Islet precursor cell (in vitro differentiated cells): Measurements from ENCODE around the gene ABCC6.

Experiments used
- DNase-seq: peaks from one replicate; pipeline ENCODE4 v3.0.0-alpha.2; 2018

The ABCC6 gene

GRCh38 chr16:16139061-16139460 is 84.2 kb downstream of the ABCC6 start:
- no peak for DNase-seq

DNA sequence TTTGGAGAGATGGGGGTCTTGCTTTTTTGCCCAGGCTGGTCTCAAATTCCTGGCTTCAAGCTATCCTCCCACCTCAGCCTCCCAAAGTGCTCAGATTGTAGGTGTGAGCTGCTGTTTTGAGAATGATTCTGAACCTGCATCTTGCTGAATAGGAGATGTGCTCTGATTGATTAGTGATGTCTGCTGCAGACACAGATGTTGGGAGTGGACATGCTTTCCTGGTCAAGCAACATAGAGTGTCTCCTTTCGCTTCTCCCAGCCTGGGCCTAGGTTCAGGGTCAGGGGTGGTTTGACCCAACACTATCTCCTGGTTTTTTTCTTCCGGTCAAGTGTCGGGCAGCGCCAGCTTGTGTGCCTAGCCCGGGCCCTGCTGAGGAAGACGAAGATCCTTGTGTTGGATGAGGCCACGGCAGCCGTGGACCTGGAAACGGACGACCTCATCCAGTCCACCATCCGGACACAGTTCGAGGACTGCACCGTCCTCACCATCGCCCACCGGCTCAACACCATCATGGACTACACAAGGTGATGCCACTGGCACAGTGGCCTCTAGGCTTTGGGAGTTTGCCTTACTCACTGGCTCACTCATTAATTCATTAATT is 85.2 kb downstream of the ABCC6 start:
- DNase-seq, result no peak

- no peak for DNase-seq
Observed at GRCh38 chr16:16137110-16137509, 86.2 kb downstream of the ABCC6 start.

DNA sequence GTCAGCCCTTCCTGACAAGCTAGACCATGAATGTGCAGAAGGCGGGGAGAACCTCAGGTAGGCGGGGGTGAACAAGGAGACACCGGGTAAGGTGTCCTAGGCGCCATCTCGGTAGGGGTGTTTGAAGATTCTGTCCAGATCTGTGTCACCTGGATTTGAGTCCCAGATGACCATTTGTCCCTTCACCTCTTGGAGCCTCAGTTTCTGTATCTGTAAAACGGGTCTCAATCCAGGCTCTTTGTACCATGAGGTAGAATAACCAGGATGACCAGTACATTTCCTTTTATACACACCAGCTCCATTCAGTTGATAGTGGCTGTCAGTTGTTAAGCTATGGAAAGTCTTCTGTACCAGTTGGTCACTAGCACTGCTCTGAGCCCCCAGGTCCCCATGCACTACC is 86.7 kb downstream of the ABCC6 start:
- DNase-seq, result no peak

DNA sequence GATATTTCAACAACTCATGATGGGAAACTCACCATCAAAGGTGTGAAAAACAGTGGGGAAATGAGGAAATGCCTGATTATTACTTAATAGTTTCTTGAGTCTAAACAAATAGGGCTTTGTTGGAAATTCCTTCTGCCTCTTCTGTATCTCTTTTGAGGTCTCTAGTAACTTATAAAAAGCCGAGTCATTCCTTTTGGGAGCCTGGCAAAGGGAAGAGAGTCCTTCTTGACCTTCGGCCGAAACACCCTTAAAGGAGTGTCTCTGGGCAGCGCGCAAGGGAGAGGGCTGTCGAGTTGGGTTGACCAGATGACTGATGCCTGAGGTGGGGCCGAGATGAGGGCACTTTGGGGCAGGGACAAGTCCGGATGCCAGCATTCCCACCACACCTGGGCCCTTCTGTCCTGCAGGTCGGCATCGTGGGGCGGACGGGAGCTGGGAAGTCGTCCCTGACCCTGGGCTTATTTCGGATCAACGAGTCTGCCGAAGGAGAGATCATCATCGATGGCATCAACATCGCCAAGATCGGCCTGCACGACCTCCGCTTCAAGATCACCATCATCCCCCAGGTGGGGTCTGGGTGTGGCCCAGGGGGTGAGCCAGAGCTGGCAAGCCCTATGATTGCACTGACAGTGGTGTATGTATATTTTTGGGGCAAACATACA is 89.2 kb downstream of the ABCC6 start:
- DNase-seq, result no peak

DNA sequence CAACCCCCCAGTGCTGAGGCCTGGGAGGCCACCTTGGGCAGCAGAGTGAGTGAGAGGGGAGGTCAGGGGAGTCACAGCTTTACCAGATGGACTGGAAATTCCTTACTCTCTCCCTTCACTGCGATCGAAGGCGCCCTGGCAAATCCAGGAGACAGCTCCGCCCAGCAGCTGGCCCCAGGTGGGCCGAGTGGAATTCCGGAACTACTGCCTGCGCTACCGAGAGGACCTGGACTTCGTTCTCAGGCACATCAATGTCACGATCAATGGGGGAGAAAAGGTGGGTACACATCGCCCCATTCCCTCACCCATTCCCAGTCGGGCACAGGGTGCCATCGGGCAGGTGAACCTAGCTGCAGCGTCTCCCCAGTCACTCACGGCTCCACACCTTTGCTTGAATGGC is 91.6 kb downstream of the ABCC6 start:
- DNase-seq, result no peak

GRCh38 chr16:16131204-16131603 is 92.1 kb downstream of the ABCC6 start:
- DNase-seq, result no peak

GRCh38 chr16:16127469-16128116 is 95.7 kb downstream of the ABCC6 start:
- peak; percentile 88 for DNase-seq

DNA sequence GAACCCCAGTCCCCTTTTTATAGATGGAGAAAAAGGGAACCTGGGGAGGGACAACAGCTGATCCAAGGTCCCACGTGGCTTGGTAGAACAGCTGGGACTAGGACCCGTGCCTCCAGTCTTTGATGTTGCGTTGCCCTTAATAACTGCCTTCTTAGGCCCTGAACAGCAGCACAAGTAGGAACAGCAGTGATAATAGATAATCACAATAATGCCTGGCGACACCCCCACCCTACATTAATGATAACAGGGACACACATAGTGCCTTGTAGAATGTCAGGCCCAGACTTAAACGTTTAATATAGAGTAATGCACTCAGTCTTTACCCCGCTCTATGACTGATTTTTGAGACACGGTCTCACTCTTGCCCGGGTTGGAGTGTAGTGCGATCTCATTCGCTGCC is 96.4 kb downstream of the ABCC6 start:
- no peak for DNase-seq

DNA sequence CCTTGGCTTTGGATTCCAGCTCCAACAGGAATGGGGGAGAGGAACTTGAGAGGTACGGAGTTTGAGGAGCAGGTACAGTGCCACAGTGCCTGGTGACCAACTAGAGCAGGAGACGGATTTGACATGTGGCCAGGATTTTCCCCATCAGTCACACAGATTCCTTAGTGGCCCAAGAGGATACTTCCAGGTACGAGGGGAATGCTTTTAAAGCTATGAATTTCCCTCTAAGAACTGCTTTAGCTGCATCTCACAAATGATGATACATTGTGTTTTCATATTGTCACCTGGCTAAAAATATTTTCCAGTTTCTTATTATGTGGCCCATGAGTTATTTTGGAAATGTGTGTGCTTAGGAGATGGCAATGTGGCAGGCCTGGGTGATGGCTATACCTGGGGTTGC is 98.3 kb downstream of the ABCC6 start:
- DNase-seq, result no peak

DNA sequence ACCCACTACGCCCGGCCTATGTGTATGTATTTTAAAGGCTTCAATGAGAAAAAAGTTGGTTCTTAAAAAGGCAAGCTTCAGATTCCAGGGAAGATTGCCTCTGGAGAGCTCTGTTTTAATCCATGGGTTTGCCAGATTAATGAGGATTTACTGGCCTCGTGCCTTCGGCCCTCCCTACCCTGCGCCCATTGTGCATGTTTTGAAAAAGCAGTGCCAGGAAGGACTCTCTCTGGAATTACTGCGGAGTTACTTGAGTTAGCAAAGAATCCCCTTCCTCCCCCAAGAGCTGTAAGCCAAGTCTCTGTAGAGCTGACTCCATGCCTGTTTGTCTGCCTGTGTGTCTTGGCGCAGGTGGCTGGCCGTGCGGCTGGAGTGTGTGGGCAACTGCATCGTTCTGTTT is 98.9 kb downstream of the ABCC6 start:
- DNase-seq, result no peak

DNA sequence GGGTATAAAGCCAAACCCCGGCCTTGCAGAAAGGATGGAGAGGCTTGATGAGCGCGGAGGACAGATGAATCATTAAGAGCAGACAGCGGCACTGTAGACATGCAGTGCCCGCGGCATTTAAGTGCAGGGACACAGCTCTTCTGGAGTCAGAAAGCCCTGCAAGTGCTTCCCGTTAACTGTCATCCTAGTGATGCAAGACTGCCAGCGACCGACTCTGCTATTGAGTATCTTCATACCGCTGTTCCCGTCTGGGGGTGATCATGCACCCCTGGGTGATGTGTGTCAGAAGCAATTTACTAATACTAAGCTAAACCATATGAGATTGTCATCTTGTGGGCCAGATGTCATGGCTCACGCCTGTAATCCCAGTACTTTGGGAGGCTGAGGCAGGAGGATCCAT is 101.0 kb downstream of the ABCC6 start:
- no peak for DNase-seq

DNA sequence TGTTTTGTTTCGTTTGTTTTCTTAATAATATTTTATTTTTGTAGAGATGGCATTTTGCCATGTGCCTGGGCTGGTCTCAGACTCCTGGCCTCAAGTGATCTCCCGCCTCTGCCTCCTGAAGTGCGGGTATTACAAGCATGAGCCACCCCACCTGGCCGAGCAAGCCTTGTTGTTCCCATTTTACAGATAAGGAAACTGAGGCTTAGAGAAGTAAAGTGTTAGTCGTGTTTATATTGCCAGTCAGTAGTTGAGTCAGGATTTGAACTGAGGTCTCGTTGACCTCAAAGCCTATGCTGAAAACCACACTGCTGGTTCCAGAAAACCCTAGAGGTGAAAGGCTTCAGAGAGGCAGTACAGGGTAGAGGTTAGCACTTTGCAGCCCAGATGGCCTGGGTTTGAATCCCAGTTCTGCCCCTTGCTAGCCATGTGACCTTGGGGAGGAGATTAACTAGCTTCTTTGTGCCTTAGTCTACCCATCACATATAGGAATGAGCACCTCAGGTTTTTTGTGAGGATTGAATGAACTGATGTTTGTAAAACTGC is 102.0 kb downstream of the ABCC6 start:
- DNase-seq, result no peak

GRCh38 chr16:16120382-16121184 is 102.7 kb downstream of the ABCC6 start:
- no peak for DNase-seq

DNA sequence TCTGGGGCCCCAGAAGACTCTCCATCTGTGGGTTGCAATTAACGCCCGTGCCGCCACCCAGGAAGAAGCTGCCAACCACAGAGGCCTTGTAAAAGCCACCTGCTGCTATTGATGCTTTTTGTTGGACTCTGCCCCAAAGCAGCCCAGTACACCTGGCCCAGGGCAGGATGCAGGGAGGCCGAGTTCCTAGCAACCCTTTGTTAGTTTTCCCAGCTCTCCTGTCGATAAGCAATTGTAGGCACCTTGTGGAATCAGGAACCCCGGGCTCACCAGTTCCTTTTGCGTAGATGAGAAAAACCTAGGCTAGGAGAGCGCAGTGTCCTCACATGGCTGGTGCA is 103.3 kb downstream of the ABCC6 start:
- no peak for DNase-seq

DNA sequence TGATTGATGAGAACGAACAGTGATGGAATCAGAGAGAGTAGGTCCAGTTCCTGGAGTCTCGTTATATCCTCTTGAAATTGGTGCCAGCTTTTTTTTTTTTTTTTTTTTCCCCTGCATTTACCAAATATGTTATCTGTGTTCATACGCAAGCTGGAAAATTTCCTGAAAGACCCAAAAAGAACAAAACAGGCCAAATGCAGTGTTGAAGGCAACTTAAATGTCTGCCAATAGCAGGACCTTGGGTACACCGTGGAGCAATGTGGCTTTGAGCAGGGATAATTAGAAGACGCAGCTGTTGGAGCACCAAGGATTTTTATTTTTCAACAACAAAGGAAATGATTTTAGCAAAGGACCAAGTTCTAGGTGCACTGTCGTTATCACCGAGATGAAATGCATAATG is 105.0 kb downstream of the ABCC6 start:
- DNase-seq, result no peak

- DNase-seq, result no peak
Observed at GRCh38 chr16:16116841-16117240, 106.5 kb downstream of the ABCC6 start.

- DNase-seq, result no peak
Observed at GRCh38 chr16:16113076-16113475, 110.2 kb downstream of the ABCC6 start.

DNA sequence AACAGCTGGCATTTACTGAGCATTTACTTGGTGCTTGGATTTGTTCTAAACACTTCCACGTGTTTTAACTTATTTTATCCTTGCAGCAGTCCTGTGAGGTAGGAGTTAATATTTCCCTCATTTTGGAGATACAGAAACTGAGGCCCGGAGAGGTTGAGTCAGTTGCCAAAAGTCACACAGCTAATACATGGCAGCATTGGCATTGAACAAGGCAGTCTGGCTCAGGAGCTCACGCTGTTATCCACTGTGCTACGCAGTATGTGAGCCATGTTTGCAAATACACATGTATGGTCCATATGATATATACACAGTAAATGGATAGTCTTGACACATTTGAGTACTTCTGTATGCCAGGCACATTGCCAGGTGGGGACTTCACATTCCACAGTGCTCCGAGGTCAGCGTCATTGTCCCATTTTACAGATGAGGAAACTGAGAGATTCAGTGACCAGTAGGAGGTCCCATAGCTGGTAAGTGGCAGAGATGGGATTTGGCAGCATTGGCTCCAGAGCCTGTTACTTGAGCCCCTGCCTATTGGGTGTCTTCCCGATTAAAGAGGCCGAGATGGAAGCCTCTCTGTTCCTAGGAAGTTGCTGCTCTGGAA is 110.7 kb downstream of the ABCC6 start:
- DNase-seq, result no peak

DNA sequence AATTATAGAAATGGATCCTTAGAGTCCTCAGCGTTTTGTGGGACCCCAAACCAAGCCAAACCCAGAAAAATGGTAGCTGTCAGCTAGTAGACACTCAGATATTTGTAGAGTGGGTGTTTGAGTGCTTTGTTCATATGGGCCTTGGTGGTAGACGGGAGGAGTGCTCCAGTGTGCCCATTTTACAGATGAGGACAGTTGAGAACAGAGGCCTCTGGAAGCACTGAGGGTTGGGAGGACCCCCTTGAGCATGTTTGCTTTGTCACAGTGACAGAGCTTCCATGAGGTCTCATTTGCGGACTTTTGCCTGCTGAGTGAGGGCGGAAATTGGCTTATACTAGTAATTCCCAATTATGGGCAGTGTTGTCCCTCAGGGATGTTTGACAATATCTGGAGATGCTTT is 111.7 kb downstream of the ABCC6 start:
- no peak for DNase-seq

DNA sequence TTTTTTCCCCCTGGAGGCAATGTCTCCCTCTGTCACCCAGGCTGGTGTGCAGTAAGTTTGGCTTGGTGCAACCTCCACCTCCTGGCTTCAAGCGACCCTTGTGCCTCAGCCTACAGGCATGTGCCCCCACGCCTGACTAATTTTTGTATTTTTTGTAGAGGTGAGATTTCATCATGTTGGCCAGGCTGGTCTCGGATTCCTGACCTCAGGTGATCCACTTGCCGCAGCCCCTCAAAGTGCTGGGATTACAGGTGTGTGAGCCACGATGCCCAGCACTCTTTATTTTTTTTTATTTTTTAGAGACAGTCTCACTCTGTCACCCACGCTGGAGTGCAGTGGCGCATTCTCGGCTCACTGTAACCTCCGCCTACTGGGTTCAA is 113.2 kb downstream of the ABCC6 start:
- DNase-seq, result no peak

- DNase-seq, result no peak
Observed at GRCh38 chr16:16109453-16110110, 113.7 kb downstream of the ABCC6 start.

GRCh38 chr16:16108759-16109158 is 114.5 kb downstream of the ABCC6 start:
- DNase-seq, result no peak
